ENCODE results near the gene TCF23.
"Not testable (repeated sequence)": the region's sequence is repeated elsewhere in the genome, so short reads cannot be mapped to it uniquely, and the experiment has no call there.

TCF23 gene

GRCh38 chr2:27191070-27191829, 42.4 kb downstream of the TCF23 start:
- peak; percentile 64 for DNase-seq

- DNase-seq = no peak
Observed at GRCh38 chr2:27194538-27195354, 45.9 kb downstream of the TCF23 start.

GRCh38 chr2:27195799-27196198, 47.0 kb downstream of the TCF23 start:
- not testable (repeated sequence) for DNase-seq

GRCh38 chr2:27198068-27198467, 49.3 kb downstream of the TCF23 start:
- DNase-seq = not testable (repeated sequence)

GRCh38 chr2:27198627-27199026, 49.8 kb downstream of the TCF23 start:
- DNase-seq = no peak

GRCh38 chr2:27199241-27199640, 50.4 kb downstream of the TCF23 start:
- no peak for DNase-seq

GRCh38 chr2:27201675-27202074, 52.9 kb downstream of the TCF23 start:
- DNase-seq = no peak

- DNase-seq = no peak
Observed at GRCh38 chr2:27202854-27203253, 54.0 kb downstream of the TCF23 start.

GRCh38 chr2:27203741-27204140, 54.9 kb downstream of the TCF23 start:
- DNase-seq = no peak

GRCh38 chr2:27204566-27204965, 55.8 kb downstream of the TCF23 start:
- DNase-seq = no peak

- no peak for DNase-seq
Observed at GRCh38 chr2:27205206-27205605, 56.4 kb downstream of the TCF23 start.

GRCh38 chr2:27206346-27206745, 57.5 kb downstream of the TCF23 start:
- no peak for DNase-seq

Measured in fibroblast of skin of right quadriceps (primary cell).